Peyer's patch (tissue), 4 donors: ENCODE results near the gene LTBP1. TPM values are rescaled to one million over a fixed set of nuclear protein-coding genes. Genes with fewer than 3 reads are reported as not detected.

Experiments used
- DNase-seq, 3 donors: peaks; one replicate each; pipeline ENCODE4 v3.0.0-alpha.2; 2017 to 2019
- H3K27ac ChIP-seq, 4 donors: fragments of 200-600 bp; sonication (generic); one replicate each; pipeline ENCODE4 v1.5.1; 2016 to 2019
- H3K27me3 ChIP-seq, 2 donors: fragments of 200-600 bp; sonication (generic); one replicate each; pipeline ENCODE4 v1.5.1; 2019
- H3K36me3 ChIP-seq, 3 donors: fragments of 200-600 bp; sonication (generic); one replicate each; pipeline ENCODE4 v1.5.1; 2016 to 2019
- H3K4me1 ChIP-seq, 4 donors: fragments of 200-600 bp; sonication (generic); one replicate each; pipeline ENCODE4 v1.5.1; 2016 to 2019
- H3K4me3 ChIP-seq, 4 donors: fragments of 200-600 bp; sonication (generic); 1 replicate in 3 of 4; 2 replicates in 1 of 4; pipeline ENCODE4 v1.5.1; 2016 to 2019; ENCODE audit warnings: mild to moderate bottlenecking in 1 of 4
- H3K9me3 ChIP-seq, 4 donors: fragments of 200-600 bp; sonication (generic); one replicate each; pipeline ENCODE4 v1.5.1; 2016 to 2019; ENCODE audit warnings: mild to moderate bottlenecking in 1 of 4
- POLR2A ChIP-seq, 2 donors: fragments of 450-650 bp; IDR thresholded peaks; one replicate each; pipeline ENCODE4 v1.5.1; 2017; ENCODE audit warnings: antibody characterized with exemption in 2 of 2, mild to moderate bottlenecking in 2 of 2, moderate library complexity in 2 of 2
- total RNA-seq, 4 donors: library from RNA; depleted of rRNA; stranded (reverse); fragments of >200 nt; gene quantifications; one replicate each; pipeline ENCODE4 v1.1.0, GENCODE V29; 2016
- TF ChIP-seq, protein P1 (sequence below), 6 experiments: fragments of 450-650 bp in 4 of 6; fragments of 200-600 bp in 2 of 6; sonication (generic) in 1 of 6; IDR thresholded peaks; one replicate each; pipeline ENCODE4 v1.5.1; 2017 to 2019; ENCODE audit warnings: antibody characterized with exemption in 6 of 6, mild to moderate bottlenecking in 3 of 6, moderate library complexity in 1 of 6

Gene LTBP1
- total RNA-seq, 4 donors from 2014 or later = 8.6 to 23.1 (median 13.1) TPM

DNA sequence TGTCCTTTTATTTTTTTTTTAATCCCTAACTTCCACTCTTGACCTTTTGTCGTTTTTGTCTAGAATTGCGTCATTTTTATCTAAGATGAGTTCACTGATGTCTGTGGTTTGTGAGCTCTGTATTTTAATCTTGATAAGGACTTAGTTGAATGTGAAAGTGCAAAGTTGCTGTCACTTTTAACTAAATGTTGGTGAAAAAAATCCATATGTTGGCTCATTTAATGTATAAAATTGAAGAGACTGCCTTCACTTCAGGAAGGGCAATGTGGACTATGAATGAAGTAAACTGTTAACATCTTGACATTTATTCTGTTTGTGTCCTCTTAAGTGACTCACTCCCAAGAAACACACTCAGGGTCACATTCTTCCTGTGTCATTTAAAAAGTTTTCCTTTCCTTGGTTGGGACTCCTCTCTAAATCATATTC lies 273.1 kb downstream of the LTBP1 start:
- DNase-seq = no peak
- TF ChIP-seq POLR2A (IDR thresholded peaks at IDR 0.05) = no peak
- TF ChIP-seq, protein P1, sequence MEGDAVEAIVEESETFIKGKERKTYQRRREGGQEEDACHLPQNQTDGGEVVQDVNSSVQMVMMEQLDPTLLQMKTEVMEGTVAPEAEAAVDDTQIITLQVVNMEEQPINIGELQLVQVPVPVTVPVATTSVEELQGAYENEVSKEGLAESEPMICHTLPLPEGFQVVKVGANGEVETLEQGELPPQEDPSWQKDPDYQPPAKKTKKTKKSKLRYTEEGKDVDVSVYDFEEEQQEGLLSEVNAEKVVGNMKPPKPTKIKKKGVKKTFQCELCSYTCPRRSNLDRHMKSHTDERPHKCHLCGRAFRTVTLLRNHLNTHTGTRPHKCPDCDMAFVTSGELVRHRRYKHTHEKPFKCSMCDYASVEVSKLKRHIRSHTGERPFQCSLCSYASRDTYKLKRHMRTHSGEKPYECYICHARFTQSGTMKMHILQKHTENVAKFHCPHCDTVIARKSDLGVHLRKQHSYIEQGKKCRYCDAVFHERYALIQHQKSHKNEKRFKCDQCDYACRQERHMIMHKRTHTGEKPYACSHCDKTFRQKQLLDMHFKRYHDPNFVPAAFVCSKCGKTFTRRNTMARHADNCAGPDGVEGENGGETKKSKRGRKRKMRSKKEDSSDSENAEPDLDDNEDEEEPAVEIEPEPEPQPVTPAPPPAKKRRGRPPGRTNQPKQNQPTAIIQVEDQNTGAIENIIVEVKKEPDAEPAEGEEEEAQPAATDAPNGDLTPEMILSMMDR (IDR thresholded peaks at IDR 0.05) = no peak
- H3K9me3 ChIP-seq = no peaks in the 10 kb centered on the region
- H3K27me3 ChIP-seq = no peaks in the 10 kb centered on the region
- no peaks in the 10 kb centered on the region for H3K4me1 ChIP-seq
- no peaks in the 10 kb centered on the region for H3K36me3 ChIP-seq
- H3K4me3 ChIP-seq = no peak overlapping the region
- H3K27ac ChIP-seq = peak overlapping the region in 1 of 4 donors; percentile 22

- H3K27ac ChIP-seq = peak overlapping the region in 1 of 4 donors; percentile 37
- no peaks in the 10 kb centered on the region for H3K4me1 ChIP-seq
- no peak overlapping the region for H3K4me3 ChIP-seq
- TF ChIP-seq POLR2A (IDR thresholded peaks at IDR 0.05) = no peak
- TF ChIP-seq, protein P1 (IDR thresholded peaks at IDR 0.05) = no peak
- no peaks in the 10 kb centered on the region for H3K9me3 ChIP-seq
- no peaks in the 10 kb centered on the region for H3K36me3 ChIP-seq
- DNase-seq = no peak
- H3K27me3 ChIP-seq = no peaks in the 10 kb centered on the region
Observed at GRCh38 chr2:33220533-33220932, 273.8 kb downstream of the LTBP1 start.

GRCh38 chr2:33221046-33221784 lies 274.5 kb downstream of the LTBP1 start:
- Histone ChIP-seq H3K4me3 (no peak overlapping the region), H3K27me3 (no peaks in the 10 kb centered on the region), H3K27ac (no peak overlapping the region), H3K9me3 (no peaks in the 10 kb centered on the region), H3K4me1 (no peaks in the 10 kb centered on the region), H3K36me3 (no peaks in the 10 kb centered on the region)
- DNase-seq = no peak
- TF ChIP-seq, protein P1 (IDR thresholded peaks at IDR 0.05) = no peak
- no peak for TF ChIP-seq POLR2A (IDR thresholded peaks at IDR 0.05)

DNA sequence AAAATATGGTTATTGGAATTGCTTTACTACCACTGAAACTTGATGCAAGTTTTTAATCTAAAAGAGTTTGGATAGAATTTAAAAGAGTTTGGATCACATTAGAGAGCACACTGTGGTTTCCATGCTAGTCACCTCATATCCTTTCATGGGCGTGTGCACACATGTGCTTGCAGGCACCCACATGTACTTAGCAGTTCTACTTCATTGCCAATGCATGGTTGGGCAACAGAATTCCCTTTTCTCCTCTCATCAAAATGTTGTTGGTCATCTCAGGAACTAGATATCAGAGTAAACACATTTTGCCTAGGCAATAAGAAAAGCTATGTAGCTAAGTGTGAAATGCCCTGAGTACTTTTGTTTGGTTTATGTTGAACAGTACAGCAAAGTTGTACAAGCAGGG lies 275.6 kb downstream of the LTBP1 start:
- no peaks in the 10 kb centered on the region for H3K36me3 ChIP-seq
- H3K4me1 ChIP-seq = no peaks in the 10 kb centered on the region
- DNase-seq = no peak
- no peak for TF ChIP-seq POLR2A (IDR thresholded peaks at IDR 0.05)
- TF ChIP-seq, protein P1 (IDR thresholded peaks at IDR 0.05) = no peak
- no peak overlapping the region for H3K27ac ChIP-seq
- H3K27me3 ChIP-seq = no peaks in the 10 kb centered on the region
- H3K9me3 ChIP-seq = no peaks in the 10 kb centered on the region
- no peak overlapping the region for H3K4me3 ChIP-seq

GRCh38 chr2:33223856-33224255 lies 277.1 kb downstream of the LTBP1 start:
- Histone ChIP-seq H3K4me3 (no peak overlapping the region), H3K36me3 (no peaks in the 10 kb centered on the region), H3K27me3 (no peaks in the 10 kb centered on the region), H3K4me1 (no peaks in the 10 kb centered on the region), H3K9me3 (no peaks in the 10 kb centered on the region), H3K27ac (no peak overlapping the region)
- no peak for TF ChIP-seq POLR2A (IDR thresholded peaks at IDR 0.05)
- TF ChIP-seq, protein P1 (IDR thresholded peaks at IDR 0.05) = no peak
- no peak for DNase-seq
